Cardiac septum (tissue), 1 donor: ENCODE data around the gene DTX1. TPM values are rescaled to one million over a fixed set of nuclear protein-coding genes. Genes with fewer than 3 reads are reported as not detected.
"Not testable (repeated sequence)": the region's sequence is repeated elsewhere in the genome, so short reads cannot be mapped to it uniquely, and the experiment has no call there.

ENCODE experiments used
- DNase-seq: peaks from one replicate; pipeline ENCODE4 v3.0.0-alpha.2; 2020; ENCODE audit warnings: low spot score
- intact Hi-C: fragments of 100-400 bp; cut with DNase I; formaldehyde crosslinking; loops from one replicate; pipeline ENCODE4 v1.14.0; 2022
- total RNA-seq: library from RNA; stranded (reverse); fragmentation: NEBNext Ultra II Directional; extraction: Animal tissue kit (Norgen Biotek cat#: 25700); gene quantifications from one replicate; pipeline ENCODE4 v1.2.1, GENCODE V29; 2021
- donor health status: DM: no; HTN: no; CAD: no.

Gene DTX1
- total RNA-seq, 1 donor from 2014 or later = 2.6 TPM

GRCh38 chr12:113131556-113131955 lies 75.0 kb downstream of the DTX1 start:
- DNase-seq = no peak
- intact Hi-C loops = no loop called here

- intact Hi-C loops = no loop called here
- no peak for DNase-seq
These were observed 76.5 kb downstream of the DTX1 start for GRCh38 chr12:113133036-113133435.

- intact Hi-C loops = no loop called here
- no peak for DNase-seq
These were observed 77.1 kb downstream of the DTX1 start for GRCh38 chr12:113133666-113134065.

DNA sequence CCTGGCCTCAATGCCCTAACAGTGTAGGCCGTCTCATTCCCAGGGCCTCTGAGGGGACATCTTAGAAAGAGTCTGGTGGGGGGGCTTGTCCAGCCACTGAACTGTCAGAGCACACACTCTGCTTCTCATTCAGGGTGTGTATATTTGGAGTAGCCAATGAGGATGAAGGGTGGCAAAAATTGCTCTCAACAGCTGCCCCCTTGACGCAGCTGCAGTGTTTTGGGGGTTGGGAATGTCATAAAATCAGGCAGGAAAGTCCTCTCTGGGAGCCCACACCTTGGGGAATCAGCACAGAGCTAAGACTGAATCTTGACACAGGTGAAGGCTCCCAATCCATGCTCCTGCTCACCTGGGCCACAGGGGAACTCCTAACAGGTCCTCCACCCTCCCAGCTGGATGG lies 77.5 kb downstream of the DTX1 start:
- intact Hi-C loops = no loop called here

GRCh38 chr12:113134521-113134951 lies 78.0 kb downstream of the DTX1 start:
- DNase-seq = no peak
- intact Hi-C loops = no loop called here

More for the DNA sequence above, 77.5 kb downstream of the DTX1 start:
- DNase-seq = no peak

DNA sequence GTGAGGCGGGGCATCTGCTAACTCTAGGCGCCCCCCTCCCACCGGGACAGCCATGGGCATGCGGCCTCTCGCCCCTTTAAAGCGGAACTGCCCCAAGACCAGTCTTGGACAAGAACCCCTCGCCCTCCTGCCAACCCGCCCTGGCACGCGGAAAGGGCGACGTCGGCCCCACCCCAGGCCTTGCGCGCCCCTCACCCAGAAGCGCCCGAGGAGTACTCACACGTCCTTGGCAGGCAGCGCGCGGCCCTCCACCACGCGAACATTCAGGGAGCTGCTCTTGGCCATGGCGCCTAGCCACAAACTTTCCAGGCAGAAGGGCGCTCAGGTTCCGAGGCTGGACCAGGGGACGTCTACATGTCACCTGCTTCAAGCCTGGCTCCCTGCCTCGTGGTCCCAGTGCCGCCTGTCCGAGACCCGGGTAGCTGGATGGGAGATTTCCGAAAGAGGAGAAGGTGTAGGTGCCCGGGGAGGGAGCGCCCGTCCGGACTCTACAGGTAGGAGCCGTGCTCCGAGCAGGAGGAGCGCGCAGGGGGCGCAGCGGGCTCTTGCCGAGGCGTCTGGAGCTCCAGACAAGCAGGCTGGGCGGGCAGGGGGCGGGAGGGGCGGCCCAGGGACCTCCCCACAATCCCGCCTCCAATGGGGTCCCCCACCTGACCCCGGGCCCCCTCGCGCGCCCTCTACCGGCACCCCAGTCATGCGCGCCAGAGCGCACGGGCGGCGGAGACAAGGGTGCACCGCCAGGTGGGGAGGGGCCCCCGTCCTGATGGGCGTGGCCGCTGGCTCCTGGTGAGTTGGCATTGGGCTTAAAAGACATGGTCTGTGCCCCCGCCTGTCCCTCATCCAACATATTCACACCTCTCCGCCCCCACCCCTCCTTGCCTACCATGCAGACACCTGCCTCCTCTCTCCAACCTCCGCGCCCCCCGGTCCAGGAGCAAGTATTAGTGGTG lies 78.9 kb downstream of the DTX1 start, which contains the start of gene RASAL1:
Gene RASAL1 (minus strand): TSS at position 584 of the 950 bp plus-strand sequence. CDS start 299 bp downstream, at position 285.
- no peak for DNase-seq
- intact Hi-C loops = no loop called here

- DNase-seq = no peak
- intact Hi-C loops = no loop called here
These were observed 79.8 kb downstream of the DTX1 start for GRCh38 chr12:113136128-113136989.

DNA sequence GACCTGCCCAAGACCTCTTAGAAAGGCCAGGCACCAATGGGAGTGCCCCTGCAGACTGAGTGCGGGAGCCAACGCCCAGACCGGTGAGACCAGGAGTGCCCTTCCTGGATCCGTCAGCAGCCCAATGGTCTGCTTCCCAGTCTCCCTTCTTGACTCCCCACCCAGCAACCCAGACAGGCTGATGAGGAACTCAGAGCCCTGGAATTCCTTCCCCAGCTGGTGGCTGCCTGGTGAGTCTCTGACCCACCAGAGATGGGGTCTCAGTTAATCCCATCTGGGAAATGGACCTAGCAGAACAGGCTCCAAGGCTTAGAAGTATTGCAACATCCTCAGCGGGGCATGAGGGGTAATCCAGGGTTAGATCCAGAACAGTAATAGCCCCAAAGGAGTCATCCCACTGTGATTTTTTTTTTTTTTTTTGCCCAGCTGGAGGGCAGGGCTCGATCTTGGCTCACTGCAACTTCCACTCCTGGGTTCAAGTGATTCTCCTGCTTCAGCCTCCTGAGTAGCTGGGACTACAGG lies 80.5 kb downstream of the DTX1 start:
- intact Hi-C loops = no loop called here

DNA sequence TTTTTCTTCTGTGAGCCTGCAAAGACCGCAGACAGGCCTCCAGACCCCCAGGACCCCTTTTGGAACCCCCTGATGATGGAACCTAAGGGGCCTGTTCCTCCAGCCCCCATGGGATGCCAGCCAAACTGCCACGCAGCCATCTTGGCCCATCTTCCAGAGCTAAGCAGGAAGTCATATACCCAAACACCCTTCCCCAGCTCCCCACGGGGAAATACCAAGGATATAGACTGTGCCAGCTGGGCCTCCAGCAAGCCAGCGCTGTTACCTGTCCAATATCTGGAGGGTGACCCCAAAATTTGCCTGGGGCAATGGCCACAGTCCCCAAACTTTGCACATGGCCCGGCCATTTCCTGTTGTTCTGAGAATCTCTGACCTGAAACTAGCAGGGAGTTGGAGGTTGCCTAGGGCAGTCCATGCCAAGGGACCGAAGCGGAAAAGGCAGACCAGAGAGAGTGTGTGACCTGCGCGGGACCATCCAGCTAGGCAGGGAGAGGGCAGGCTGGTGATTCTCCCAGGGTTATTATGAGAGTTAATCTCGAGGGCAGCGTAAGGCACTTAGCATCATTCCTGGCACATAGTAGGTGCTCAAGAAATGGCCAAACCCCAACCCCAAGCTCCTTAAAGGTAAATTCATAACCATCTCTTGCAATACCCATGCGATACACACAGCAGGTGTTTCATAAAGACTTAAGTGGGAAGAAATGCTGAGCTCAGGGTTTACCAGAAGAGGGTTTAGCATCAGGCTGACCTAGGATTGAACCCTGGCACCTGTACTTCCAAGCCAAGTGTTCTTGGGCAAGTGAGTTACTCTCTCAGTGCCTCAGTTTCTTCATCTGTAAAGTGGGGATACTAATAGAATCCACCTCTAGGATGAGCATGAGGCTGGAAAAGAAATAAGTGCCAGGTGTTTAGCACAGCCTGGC lies 81.6 kb downstream of the DTX1 start:
- intact Hi-C loops = no loop called here
- DNase-seq = no peak

More for the DNA sequence above, 80.5 kb downstream of the DTX1 start:
- DNase-seq = no peak

DNA sequence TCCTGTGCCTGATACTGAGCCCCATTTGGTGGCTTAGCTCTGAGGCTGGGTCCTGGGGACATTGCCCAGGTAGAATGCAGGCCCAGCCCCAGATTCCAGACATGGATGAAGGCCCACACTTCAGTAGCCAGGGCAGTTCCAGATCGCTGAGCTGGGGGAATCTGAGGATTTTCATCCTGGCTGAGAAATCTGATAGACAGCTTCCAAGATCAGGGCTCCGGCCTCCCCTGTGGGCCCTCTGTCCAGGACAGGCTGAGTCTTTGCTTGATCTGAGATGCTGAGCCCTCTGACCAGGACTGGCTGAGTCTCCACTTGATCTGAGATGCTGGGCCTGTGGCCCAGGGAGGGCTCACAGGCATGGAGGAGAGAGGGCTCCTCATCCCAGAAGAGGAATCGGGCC lies 82.3 kb downstream of the DTX1 start:
- DNase-seq = no peak
- intact Hi-C loops = no loop called here

GRCh38 chr12:113140706-113141105 lies 84.2 kb downstream of the DTX1 start:
- intact Hi-C loops = no loop called here
- DNase-seq = no peak

DNA sequence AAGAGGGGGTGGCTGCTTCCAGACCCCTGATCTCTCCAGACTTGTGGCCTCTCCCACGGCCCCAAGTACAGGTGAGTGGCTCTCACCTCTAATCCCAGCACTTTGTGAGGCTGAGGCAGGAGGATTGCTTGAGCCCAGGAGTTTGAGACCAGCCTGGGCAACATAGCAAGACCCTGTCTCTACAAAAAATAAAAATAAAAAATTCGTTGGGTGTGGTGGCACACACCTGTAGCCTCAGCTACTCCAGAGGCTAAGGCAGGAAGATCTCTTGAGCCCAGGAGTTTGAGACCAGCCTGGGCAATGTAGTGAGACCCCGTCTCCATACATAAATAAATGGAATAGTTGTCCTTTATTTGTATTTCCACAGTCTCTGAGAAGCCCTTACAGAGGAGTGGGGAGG lies 85.2 kb downstream of the DTX1 start:
- DNase-seq, intact Hi-C loops: not testable (repeated sequence)

DNA sequence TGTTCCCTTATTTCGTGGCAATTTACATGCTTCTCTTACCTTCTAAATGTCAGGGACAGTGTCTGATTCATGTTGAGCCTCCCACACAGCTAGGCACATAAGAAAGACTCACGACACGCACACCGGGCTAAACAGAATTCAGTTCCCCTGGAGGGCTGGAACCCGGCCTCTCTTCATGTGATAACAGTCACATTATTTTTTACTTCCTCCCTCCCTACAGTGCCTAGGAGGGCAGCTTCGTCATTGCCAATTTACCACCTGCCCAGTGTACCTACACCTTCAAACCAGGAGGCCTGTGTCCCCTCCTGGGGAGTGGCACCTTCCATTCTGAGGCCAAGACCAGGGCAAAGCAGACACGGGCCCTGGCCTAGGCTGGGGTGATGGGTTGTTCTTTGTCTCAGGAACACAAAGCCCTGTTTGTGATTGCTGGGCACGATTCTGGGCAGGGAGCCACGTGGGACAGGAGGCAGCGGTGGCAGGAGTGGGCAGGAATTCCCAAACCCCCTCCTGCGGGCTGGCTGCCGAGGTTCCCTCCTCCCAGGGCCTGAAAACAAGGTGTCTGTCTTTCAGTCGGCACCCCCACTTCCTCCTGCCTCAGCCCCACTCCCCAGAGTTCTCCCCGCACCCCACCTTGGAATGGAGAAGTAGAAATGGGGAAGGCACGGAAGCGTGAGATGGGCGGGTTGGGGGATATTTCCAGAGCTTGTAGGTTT lies 85.8 kb downstream of the DTX1 start:
- intact Hi-C loops = no loop called here
- no peak for DNase-seq

DNA sequence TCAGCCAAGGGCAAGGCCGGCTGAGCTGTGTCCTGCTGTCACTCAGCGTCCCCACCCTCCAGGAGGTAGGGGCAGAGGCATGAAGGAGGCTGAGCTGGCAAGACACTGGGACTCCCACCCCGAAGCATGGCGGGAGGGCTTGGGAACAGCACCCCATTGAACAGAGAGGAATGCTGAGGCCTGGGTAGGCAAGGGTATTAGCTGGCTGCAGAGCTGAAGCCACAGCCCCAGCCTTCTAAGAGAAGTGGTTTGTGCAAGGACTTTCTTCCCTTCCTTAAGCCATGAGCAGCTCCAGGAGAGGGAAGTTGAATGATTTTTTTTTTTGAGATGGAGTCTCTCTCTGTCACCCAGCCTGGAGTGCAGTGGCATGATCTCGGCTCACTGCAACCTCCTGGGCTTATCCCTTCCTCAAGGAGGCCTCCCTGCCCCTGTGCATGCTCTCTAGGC lies 86.4 kb downstream of the DTX1 start:
- DNase-seq = no peak
- intact Hi-C loops = no loop called here

GRCh38 chr12:113143959-113144358 lies 87.4 kb downstream of the DTX1 start:
- no peak for DNase-seq
- intact Hi-C loops = no loop called here

DNA sequence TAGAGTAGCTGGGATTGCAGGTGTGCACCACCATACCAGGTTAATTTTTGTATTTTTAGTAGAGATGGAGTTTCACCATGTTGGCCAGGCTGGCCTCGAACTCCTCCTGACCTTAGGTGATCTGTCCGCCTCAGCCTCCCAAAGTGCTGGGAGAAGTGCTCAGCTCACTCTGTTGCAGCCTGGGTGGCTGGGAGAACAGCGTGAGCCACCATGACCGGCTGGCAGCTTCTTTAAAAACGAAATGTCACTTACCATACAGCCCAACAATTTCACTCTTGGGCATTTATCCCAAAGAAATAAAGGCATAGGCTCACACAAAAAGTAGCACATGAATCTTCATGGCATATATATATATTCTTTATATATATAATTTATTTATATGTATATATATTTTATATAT lies 88.3 kb downstream of the DTX1 start:
- DNase-seq = no peak
- intact Hi-C loops = no loop called here

DNA sequence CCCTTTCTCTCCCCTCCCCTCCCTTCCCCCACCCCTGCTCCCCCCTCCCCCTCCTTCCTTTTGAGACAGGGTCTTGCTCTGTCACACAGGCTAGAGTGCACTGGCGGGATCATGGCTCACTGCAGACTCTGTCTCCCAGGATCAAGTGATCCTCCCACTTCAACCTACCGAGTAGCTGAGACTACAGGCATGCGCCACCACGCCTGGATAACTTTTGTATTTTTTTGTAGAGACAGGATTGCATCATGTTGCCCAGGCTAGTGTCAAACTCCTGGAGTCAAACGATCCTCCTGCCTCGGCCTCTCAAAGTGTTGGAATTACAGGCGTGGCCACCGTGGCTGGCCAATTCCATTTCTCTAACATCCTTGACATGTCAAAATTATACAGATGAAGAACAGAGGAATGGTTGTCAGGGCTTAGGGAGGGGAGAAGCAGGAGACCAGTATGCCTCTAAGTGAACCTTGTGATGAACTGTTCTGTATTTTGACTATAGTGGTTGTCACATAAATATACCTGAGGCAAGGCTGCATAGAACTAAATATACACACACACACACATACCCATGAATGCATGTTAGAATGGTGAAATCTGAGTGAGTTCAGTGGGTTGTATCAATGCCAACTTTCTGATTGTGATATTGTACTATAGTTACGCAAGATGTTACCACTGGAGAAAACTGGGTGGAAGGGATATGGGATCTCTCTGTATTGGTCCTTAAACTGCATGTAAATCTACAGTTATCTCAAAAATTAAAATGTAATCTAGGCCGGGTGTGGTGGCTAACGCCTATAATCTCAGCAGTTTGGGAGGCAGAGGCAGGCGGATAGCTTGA lies 89.4 kb downstream of the DTX1 start:
- DNase-seq = no peak
- intact Hi-C loops = no loop called here
